Stimulated activated naive B cell treated with anti-CD40 and anti-IgM and Interleukin-4, amounts not matched to agents 10 μg/mL and 1 μg/mL and 100 μg/mL, for 72 hours (primary cell): ENCODE results near the gene ADORA1.

Source experiments
- ATAC-seq, 2 donors: fragments of 150-1000 bp; cut with Tn5 transposase; replicated peaks; 2 replicates each; pipeline ENCODE4 v1.10.0; 2021; ENCODE audit warnings: moderate library complexity in 1 of 2
- DNase-seq: peaks from one replicate; pipeline ENCODE4 v3.0.0; 2021
- H3K27ac Mint-ChIP-seq: one replicate; pipeline ENCODE4 v1.8.0; 2022; ENCODE audit warnings: mild to moderate bottlenecking, mixed read lengths
- H3K27me3 Mint-ChIP-seq, 2 donors: one replicate each; pipeline ENCODE4 v1.8.0; 2022; ENCODE audit warnings: mixed read lengths in 2 of 2
- H3K36me3 Mint-ChIP-seq, 2 donors: one replicate each; pipeline ENCODE4 v1.8.0; 2022; ENCODE audit warnings: mixed read lengths in 2 of 2, mild to moderate bottlenecking in 1 of 2
- H3K4me1 Mint-ChIP-seq, 2 donors: one replicate each; pipeline ENCODE4 v1.8.0; 2022; ENCODE audit warnings: mixed read lengths in 2 of 2, mild to moderate bottlenecking in 1 of 2
- H3K4me3 Mint-ChIP-seq, 2 donors: one replicate each; pipeline ENCODE4 v1.8.0; 2022; ENCODE audit warnings: mild to moderate bottlenecking in 2 of 2, mixed read lengths in 2 of 2, moderate library complexity in 1 of 2
- H3K9me3 Mint-ChIP-seq, 2 donors: one replicate each; pipeline ENCODE4 v1.8.0; 2022; ENCODE audit warnings: mixed read lengths in 2 of 2, mild to moderate bottlenecking in 1 of 2

The ADORA1 gene

GRCh38 chr1:203101813-203102634 is 25.5 kb upstream of the ADORA1 start:
- ATAC-seq (no peak), DNase-seq (no peak)
- Mint-ChIP-seq H3K36me3 (no peaks in the 10 kb centered on the region), H3K4me1 (peaks cover 2 to 5% of the 10 kb centered on the region in 2 donors), H3K27me3 (peaks cover 18 to 44% of the 10 kb centered on the region in 2 donors), H3K4me3 (no peak overlapping the region), H3K27ac (no peak overlapping the region), H3K9me3 (peaks cover 6 to 9% of the 10 kb centered on the region in 2 donors)

- no peaks in the 10 kb centered on the region for H3K36me3 Mint-ChIP-seq
- H3K27me3 Mint-ChIP-seq: peaks cover 28 to 49% of the 10 kb centered on the region in 2 donors
- ATAC-seq (no peak), DNase-seq (no peak)
- peaks cover 2 to 5% of the 10 kb centered on the region in 2 donors for H3K4me1 Mint-ChIP-seq
- peaks cover 6 to 9% of the 10 kb centered on the region in 2 donors for H3K9me3 Mint-ChIP-seq
- H3K27ac Mint-ChIP-seq: no peak overlapping the region
- no peak overlapping the region for H3K4me3 Mint-ChIP-seq
Measured at GRCh38 chr1:203103216-203103615, 24.3 kb upstream of the ADORA1 start.

GRCh38 chr1:203103829-203104495 is 23.6 kb upstream of the ADORA1 start:
- H3K36me3 Mint-ChIP-seq: no peaks in the 10 kb centered on the region
- peaks cover 6 to 9% of the 10 kb centered on the region in 2 donors for H3K9me3 Mint-ChIP-seq
- H3K4me3 Mint-ChIP-seq: no peak overlapping the region
- ATAC-seq: no peak
- H3K27me3 Mint-ChIP-seq: peaks cover 35 to 57% of the 10 kb centered on the region in 2 donors
- DNase-seq: no peak
- no peak overlapping the region for H3K27ac Mint-ChIP-seq
- peaks cover 2 to 5% of the 10 kb centered on the region in 2 donors for H3K4me1 Mint-ChIP-seq

- Mint-ChIP-seq H3K9me3 (peaks cover 6 to 9% of the 10 kb centered on the region in 2 donors), H3K27ac (no peak overlapping the region), H3K4me1 (peaks cover 2 to 5% of the 10 kb centered on the region in 2 donors), H3K27me3 (peaks cover 44 to 59% of the 10 kb centered on the region in 2 donors), H3K4me3 (no peak overlapping the region), H3K36me3 (no peaks in the 10 kb centered on the region)
- ATAC-seq (no peak), DNase-seq (no peak)
Measured at GRCh38 chr1:203104789-203105390, 22.6 kb upstream of the ADORA1 start.

- Mint-ChIP-seq H3K4me3 (no peak overlapping the region), H3K4me1 (no peaks in the 10 kb centered on the region), H3K9me3 (no peaks in the 10 kb centered on the region), H3K36me3 (no peaks in the 10 kb centered on the region), H3K27me3 (peaks cover 36 to 40% of the 10 kb centered on the region in 2 donors), H3K27ac (no peak overlapping the region)
- DNase-seq (no peak), ATAC-seq (no peak)
Measured at GRCh38 chr1:203112475-203112874, 15.1 kb upstream of the ADORA1 start.

GRCh38 chr1:203113308-203113707 is 14.2 kb upstream of the ADORA1 start:
- Mint-ChIP-seq H3K36me3 (no peaks in the 10 kb centered on the region), H3K4me1 (peaks cover 1 to 7% of the 10 kb centered on the region in 2 donors), H3K9me3 (no peaks in the 10 kb centered on the region), H3K4me3 (no peak overlapping the region), H3K27ac (no peak overlapping the region), H3K27me3 (peaks cover 35 to 40% of the 10 kb centered on the region in 2 donors)
- no peak for ATAC-seq
- no peak for DNase-seq

GRCh38 chr1:203114202-203114601 is 13.3 kb upstream of the ADORA1 start:
- H3K27ac Mint-ChIP-seq: no peak overlapping the region
- H3K4me1 Mint-ChIP-seq: peaks cover 1 to 7% of the 10 kb centered on the region in 2 donors
- DNase-seq (no peak), ATAC-seq (no peak)
- H3K4me3 Mint-ChIP-seq: no peak overlapping the region
- no peaks in the 10 kb centered on the region for H3K36me3 Mint-ChIP-seq
- H3K9me3 Mint-ChIP-seq: no peaks in the 10 kb centered on the region
- peaks cover 30 to 39% of the 10 kb centered on the region in 2 donors for H3K27me3 Mint-ChIP-seq

- Mint-ChIP-seq H3K27me3 (peaks cover 32 to 51% of the 10 kb centered on the region in 2 donors), H3K36me3 (no peaks in the 10 kb centered on the region), H3K4me3 (no peak overlapping the region), H3K9me3 (no peaks in the 10 kb centered on the region), H3K4me1 (peaks cover 1 to 7% of the 10 kb centered on the region in 2 donors), H3K27ac (no peak overlapping the region)
- ATAC-seq (no peak), DNase-seq (no peak)
Measured at GRCh38 chr1:203116091-203116820, 11.3 kb upstream of the ADORA1 start.

- Mint-ChIP-seq H3K27me3 (peaks cover 43 to 67% of the 10 kb centered on the region in 2 donors), H3K27ac (no peak overlapping the region), H3K4me3 (no peak overlapping the region), H3K36me3 (no peaks in the 10 kb centered on the region), H3K4me1 (peaks cover 1 to 12% of the 10 kb centered on the region in 2 donors), H3K9me3 (no peaks in the 10 kb centered on the region)
- no peak for DNase-seq
- ATAC-seq: peak; percentile 78 to 81
Measured at GRCh38 chr1:203117611-203118575, 9.6 kb upstream of the ADORA1 start.

- Mint-ChIP-seq H3K27ac (no peak overlapping the region), H3K27me3 (peaks cover 60 to 88% of the 10 kb centered on the region in 2 donors), H3K4me1 (peaks cover 1 to 12% of the 10 kb centered on the region in 2 donors), H3K9me3 (no peaks in the 10 kb centered on the region), H3K36me3 (no peaks in the 10 kb centered on the region), H3K4me3 (no peak overlapping the region)
- ATAC-seq (no peak), DNase-seq (no peak)
Measured at GRCh38 chr1:203120325-203121153, 7.0 kb upstream of the ADORA1 start.

- Mint-ChIP-seq H3K4me1 (peaks cover 4 to 19% of the 10 kb centered on the region in 2 donors), H3K27ac (no peak overlapping the region), H3K36me3 (no peaks in the 10 kb centered on the region), H3K27me3 (peaks cover 62 to 89% of the 10 kb centered on the region in 2 donors), H3K9me3 (no peaks in the 10 kb centered on the region), H3K4me3 (no peak overlapping the region)
- ATAC-seq (no peak), DNase-seq (no peak)
Measured at GRCh38 chr1:203121186-203122015, 6.1 kb upstream of the ADORA1 start.

GRCh38 chr1:203122159-203122558 is 5.4 kb upstream of the ADORA1 start:
- no peak overlapping the region for H3K4me3 Mint-ChIP-seq
- H3K36me3 Mint-ChIP-seq: no peaks in the 10 kb centered on the region
- peaks cover 10 to 27% of the 10 kb centered on the region in 2 donors for H3K4me1 Mint-ChIP-seq
- H3K27me3 Mint-ChIP-seq: peaks cover 65 to 93% of the 10 kb centered on the region in 2 donors
- ATAC-seq: no peak
- DNase-seq: no peak
- no peaks in the 10 kb centered on the region for H3K9me3 Mint-ChIP-seq
- no peak overlapping the region for H3K27ac Mint-ChIP-seq
